IMR-90 (cell line): ENCODE measurements around the gene ANKRD16. TPM values are rescaled to one million over a fixed set of nuclear protein-coding genes. Genes with fewer than 3 reads are reported as not detected.

ENCODE experiments used
- ATAC-seq: fragments of 200-7000 bp; cut with Tn5 transposase; 2 replicates; pipeline ENCODE4 v1.9.1; 2020; ENCODE audit warnings: low read depth, mild to moderate bottlenecking, moderate library complexity
- BruUV-seq: library from RNA; stranded (reverse); fragments of 400-500 nt; replicated peaks from 2 replicates; lab custom pipeline; 2021; lab: Mats Ljungman, UMichigan
- CTCF ChIA-PET: fragments of 300-600 bp; formaldehyde crosslinking; extraction: SDS; loops from one replicate; lab custom pipeline; 2021; ENCODE audit warnings: antibody characterized with exemption; lab: Yijun Ruan, JAX
- POLR2A ChIA-PET: fragments of 300-600 bp; sonication (Branson Sonifier 250); formaldehyde crosslinking; loops from one replicate; lab custom pipeline; 2022; ENCODE audit warnings: antibody characterized with exemption; ENCODE audit not compliant: unreplicated experiment; lab: Charles Lee
- DNase-seq: peaks from one replicate; pipeline ENCODE4 v3.0.0; 2013
- H2AFZ ChIP-seq: replicated peaks from 2 replicates; pipeline ENCODE3; 2013; ENCODE audit warnings: low read length, mild to moderate bottlenecking; ENCODE audit not compliant: poor library complexity
- H2AK5ac ChIP-seq: 2 replicates; pipeline ENCODE4 v1.6.1; 2013; ENCODE audit warnings: low read depth, low read length, inconsistent platforms
- H2AK9ac ChIP-seq: replicated peaks from 2 replicates; pipeline ENCODE3; 2013; ENCODE audit warnings: mild to moderate bottlenecking, low read depth, low read length, moderate library complexity; ENCODE audit not compliant: poor library complexity
- H2BK120ac ChIP-seq: 2 replicates; pipeline ENCODE4 v1.6.1; 2013; ENCODE audit warnings: low read depth, low read length, inconsistent platforms
- H2BK15ac ChIP-seq: 3 replicates; pipeline ENCODE4 v1.6.1; 2013; ENCODE audit warnings: low read depth, low read length, inconsistent platforms
- H2BK20ac ChIP-seq: 2 replicates; pipeline ENCODE4 v1.6.1; 2013; ENCODE audit warnings: low read depth, mild to moderate bottlenecking, inconsistent platforms, low read length, moderate library complexity
- H2BK5ac ChIP-seq: 2 replicates; pipeline ENCODE4 v1.6.1; 2013; ENCODE audit warnings: mild to moderate bottlenecking, low read depth, low read length, inconsistent platforms; ENCODE audit not compliant: poor library complexity, severe bottlenecking
- H3K14ac ChIP-seq: replicated peaks from 2 replicates; pipeline ENCODE4 v1.6.1; 2013; ENCODE audit warnings: low read depth, low read length, inconsistent platforms
- H3K18ac ChIP-seq: 2 replicates; pipeline ENCODE4 v1.6.1; 2013; ENCODE audit warnings: low read depth, low read length, control low read depth
- H3K23ac ChIP-seq: 2 replicates; pipeline ENCODE4 v1.6.1; 2013; ENCODE audit warnings: low read depth, low read length, inconsistent platforms
- H3K27ac ChIP-seq: 2 replicates; pipeline ENCODE4 v1.5.1; 2013; ENCODE audit warnings: mild to moderate bottlenecking, control low read depth, low read length; ENCODE audit not compliant: insufficient read depth
- H3K27me3 ChIP-seq: 2 replicates; pipeline ENCODE4 v1.6.1; 2013; ENCODE audit warnings: low read length; ENCODE audit not compliant: control insufficient read depth, insufficient read depth
- H3K36me3 ChIP-seq: 2 replicates; pipeline ENCODE4 v1.6.1; 2013; ENCODE audit warnings: low read length, mixed read lengths; ENCODE audit not compliant: control insufficient read depth, insufficient read depth
- H3K4ac ChIP-seq: 2 replicates; pipeline ENCODE4 v1.6.1; 2013; ENCODE audit warnings: low read depth, low read length, inconsistent platforms
- H3K4me1 ChIP-seq: 2 replicates; pipeline ENCODE4 v1.6.1; 2013; ENCODE audit warnings: low read length, mixed read lengths; ENCODE audit not compliant: control insufficient read depth, insufficient read depth
- H3K4me2 ChIP-seq: 2 replicates; pipeline ENCODE4 v1.6.1; 2013; ENCODE audit warnings: low read depth, mild to moderate bottlenecking, control low read depth, low read length, moderate library complexity
- H3K4me3 ChIP-seq: 2 replicates; pipeline ENCODE4 v1.5.1; 2013; ENCODE audit warnings: low read depth, mild to moderate bottlenecking, control low read depth, low read length, moderate library complexity; ENCODE audit not compliant: insufficient read depth
- H3K56ac ChIP-seq: 2 replicates; pipeline ENCODE4 v1.6.1; 2013; ENCODE audit warnings: low read length, inconsistent platforms; ENCODE audit not compliant: insufficient read depth; ENCODE audit errors: extremely low read depth
- H3K79me1 ChIP-seq, 2 experiments: 2 replicates each; pipeline ENCODE4 v1.6.1; 2013; ENCODE audit warnings: low read length in 2 of 2, inconsistent platforms in 1 of 2, low read depth in 1 of 2
- H3K9ac ChIP-seq: 2 replicates; pipeline ENCODE4 v1.6.1; 2013; ENCODE audit warnings: low read depth, low read length, control low read depth
- H3K9me1 ChIP-seq: 2 replicates; pipeline ENCODE4 v1.6.1; 2013; ENCODE audit warnings: low read length, inconsistent platforms; ENCODE audit not compliant: insufficient read depth
- H3K9me3 ChIP-seq: 2 replicates; pipeline ENCODE4 v1.6.1; 2013; ENCODE audit warnings: low read length; ENCODE audit not compliant: control insufficient read depth, insufficient read depth
- H4K20me1 ChIP-seq: 2 replicates; pipeline ENCODE4 v1.6.1; 2013; ENCODE audit warnings: low read length, inconsistent platforms; ENCODE audit not compliant: insufficient read depth
- H4K5ac ChIP-seq: 2 replicates; pipeline ENCODE4 v1.6.1; 2013; ENCODE audit warnings: mild to moderate bottlenecking, low read depth, low read length, control low read depth
- H4K8ac ChIP-seq, 2 experiments: 2 replicates each; pipeline ENCODE4 v1.6.1; 2013; ENCODE audit warnings: low read depth in 2 of 2, low read length in 2 of 2, control low read depth in 1 of 2, inconsistent platforms in 1 of 2
- H4K91ac ChIP-seq: 2 replicates; pipeline ENCODE4 v1.6.1; 2013; ENCODE audit warnings: low read depth, low read length, inconsistent platforms; ENCODE audit not compliant: insufficient read depth
- BHLHE40 ChIP-seq: fragments of 150-350 bp; IDR thresholded peaks from 2 replicates; pipeline ENCODE4 v1.6.1; 2016; ENCODE audit warnings: mild to moderate bottlenecking, low read depth, low read length
- CEBPB ChIP-seq: IDR thresholded peaks from 2 replicates; pipeline ENCODE4 v1.6.1; 2012; ENCODE audit warnings: low read depth, low read length, improper control_type of control experiment
- CHD1 ChIP-seq: IDR thresholded peaks from 2 replicates; pipeline ENCODE4 v1.6.1; 2012; ENCODE audit warnings: low read depth, low read length, improper control_type of control experiment
- FOS ChIP-seq: fragments of 150-350 bp; IDR thresholded peaks from 2 replicates; pipeline ENCODE4 v1.6.1; 2016; ENCODE audit warnings: low read depth, low read length
- MAFK ChIP-seq: IDR thresholded peaks from 2 replicates; pipeline ENCODE4 v1.6.1; 2012; ENCODE audit warnings: low read depth, low read length, improper control_type of control experiment
- NFE2L2 ChIP-seq: fragments of 150-350 bp; IDR thresholded peaks from 2 replicates; pipeline ENCODE4 v1.6.1; 2016; ENCODE audit warnings: low read depth, mild to moderate bottlenecking, low read length
- POLR2A ChIP-seq: IDR thresholded peaks from 2 replicates; pipeline ENCODE4 v1.6.1; 2012; ENCODE audit warnings: mild to moderate bottlenecking, low read depth, low read length
- RFX5 ChIP-seq: IDR thresholded peaks from 2 replicates; pipeline ENCODE4 v1.8.0; 2012; ENCODE audit warnings: low read depth, mild to moderate bottlenecking, low read length, moderate library complexity
- SMC3 ChIP-seq: fragments of 150-350 bp; IDR thresholded peaks from 2 replicates; pipeline ENCODE4 v1.6.1; 2016; ENCODE audit warnings: low read depth, mild to moderate bottlenecking, antibody characterized with exemption, low read length, moderate library complexity
- WGBS, 2 experiments: methylation state at CpG; one replicate each; pipeline versions ENCODE4 v1.1.5 to v1.1.7; 2013; ENCODE audit warnings: missing lambda C conversion rate in 2 of 2; ENCODE audit not compliant: insufficient read length in 1 of 2; ENCODE audit errors: extremely low coverage in 2 of 2; 5-methylcytosine and 5-hydroxymethylcytosine counted together
- dilution Hi-C: fragments of 300-500 bp; cut with HindIII; formaldehyde crosslinking; loops from one replicate; pipeline ENCODE4 v1.14.3; 2018; ENCODE audit warnings: low sequenced_read_pairs; ENCODE audit not compliant: unreplicated experiment
- in situ Hi-C: fragments of 300-500 bp; cut with MboI; formaldehyde crosslinking; loops from 3 replicates; pipeline ENCODE4 v1.14.3; 2019; ENCODE audit warnings: low sequenced_read_pairs, inconsistent platforms, mixed read lengths
- intact Hi-C: fragments of 100-400 bp; cut with micrococcal nuclease; formaldehyde crosslinking; loops from 2 replicates; pipeline ENCODE4 v1.10.0; 2022
- polyA plus RNA-seq, 3 experiments: library from polyadenylated mRNA; depleted of rRNA; stranded (reverse); fragments of >200 nt; gene quantifications; 2 replicates each; pipeline ENCODE4 v1.2.3, GENCODE V29; 2012; ENCODE audit warnings: low replicate concordance in 1 of 3
- total RNA-seq: library from RNA; depleted of rRNA; stranded (reverse); fragments of >200 nt; gene quantifications from 2 replicates; pipeline ENCODE4 v1.2.3, GENCODE V29; 2012
- TF ChIP-seq, protein P1 (sequence below): fragments of 150-350 bp; IDR thresholded peaks from 2 replicates; pipeline ENCODE4 v1.6.1; 2016; ENCODE audit warnings: low read depth, mild to moderate bottlenecking, low read length, moderate library complexity, borderline replicate concordance
- TF ChIP-seq, protein P2 (sequence below): fragments of 150-350 bp; IDR thresholded peaks from 2 replicates; pipeline ENCODE4 v1.6.1; 2017; ENCODE audit warnings: mild to moderate bottlenecking, antibody characterized with exemption, low read length, low read depth

ANKRD16 gene
- total and polyA plus RNA-seq, 2 of the 4 experiments (the other 2 are of a cell fraction): 5.1 to 5.7 TPM

DNA sequence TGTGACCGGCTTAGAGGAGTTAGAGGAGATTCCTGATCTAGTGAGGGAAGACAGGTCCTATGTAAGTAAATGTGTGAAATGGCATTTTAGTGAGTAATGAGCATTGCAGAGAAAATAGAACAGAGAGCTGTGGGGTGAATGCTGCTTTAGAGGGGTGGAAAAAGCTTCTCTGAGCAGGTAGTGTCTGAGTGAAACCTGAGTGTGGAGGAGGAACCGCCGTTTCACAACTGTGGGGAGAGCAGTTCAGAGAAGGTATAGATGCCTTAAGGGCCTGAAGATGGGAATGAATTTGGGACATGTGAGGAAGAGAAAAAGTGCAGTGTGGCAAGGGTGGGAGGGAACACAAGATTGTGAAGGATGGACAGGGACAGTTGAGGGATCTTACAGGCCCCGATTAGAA, 22.0 kb upstream of the ANKRD16 start:
- Histone ChIP-seq H2AK9ac (no peak overlapping the region), H3K36me3 (peaks cover 64% of the 10 kb centered on the region)
- POLR2A ChIA-PET: no interaction called here

More for the DNA sequence above, 22.0 kb upstream of the ANKRD16 start:
- H3K79me1 ChIP-seq: peaks cover 7 to 59% of the 10 kb centered on the region in 2 experiments
- H4K91ac ChIP-seq: no peak overlapping the region
- no peak overlapping the region for H2AK5ac ChIP-seq
- 0 out of 2 replicates have a peak, but pooled peaks cover 3% of the 10 kb centered on the region for H4K20me1 ChIP-seq
- WGBS, 2 experiments: 93% methylated on average over 3 of the region's 4 CpGs; no CpG with 5 or more reads in 1 of the 2 experiments
- no peak overlapping the region for H3K4me2 ChIP-seq
- H3K9ac ChIP-seq: no peak overlapping the region
- no peak overlapping the region for H3K27ac ChIP-seq
- H3K4ac ChIP-seq: no peak overlapping the region
- H4K5ac ChIP-seq: no peak overlapping the region
- no peak overlapping the region for H4K8ac ChIP-seq
- H2BK5ac ChIP-seq: no peak overlapping the region
- H3K56ac ChIP-seq: no peak overlapping the region
- CTCF ChIA-PET: no interaction called here
- H2AFZ ChIP-seq: no peak overlapping the region
- H3K4me1 ChIP-seq: no peaks in the 10 kb centered on the region
- in situ Hi-C loops: no loop called here
- ATAC-seq: no peak
- intact Hi-C loops: no loop called here
- TF ChIP-seq RFX5 (no peak), FOS (no peak), SMC3 (no peak), MAFK (no peak), BHLHE40 (no peak), CEBPB (no peak), POLR2A (no peak), CHD1 (no peak), NFE2L2 (no peak)
- TF ChIP-seq, protein P1, sequence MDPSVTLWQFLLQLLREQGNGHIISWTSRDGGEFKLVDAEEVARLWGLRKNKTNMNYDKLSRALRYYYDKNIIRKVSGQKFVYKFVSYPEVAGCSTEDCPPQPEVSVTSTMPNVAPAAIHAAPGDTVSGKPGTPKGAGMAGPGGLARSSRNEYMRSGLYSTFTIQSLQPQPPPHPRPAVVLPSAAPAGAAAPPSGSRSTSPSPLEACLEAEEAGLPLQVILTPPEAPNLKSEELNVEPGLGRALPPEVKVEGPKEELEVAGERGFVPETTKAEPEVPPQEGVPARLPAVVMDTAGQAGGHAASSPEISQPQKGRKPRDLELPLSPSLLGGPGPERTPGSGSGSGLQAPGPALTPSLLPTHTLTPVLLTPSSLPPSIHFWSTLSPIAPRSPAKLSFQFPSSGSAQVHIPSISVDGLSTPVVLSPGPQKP: no peak
- TF ChIP-seq, protein P2, sequence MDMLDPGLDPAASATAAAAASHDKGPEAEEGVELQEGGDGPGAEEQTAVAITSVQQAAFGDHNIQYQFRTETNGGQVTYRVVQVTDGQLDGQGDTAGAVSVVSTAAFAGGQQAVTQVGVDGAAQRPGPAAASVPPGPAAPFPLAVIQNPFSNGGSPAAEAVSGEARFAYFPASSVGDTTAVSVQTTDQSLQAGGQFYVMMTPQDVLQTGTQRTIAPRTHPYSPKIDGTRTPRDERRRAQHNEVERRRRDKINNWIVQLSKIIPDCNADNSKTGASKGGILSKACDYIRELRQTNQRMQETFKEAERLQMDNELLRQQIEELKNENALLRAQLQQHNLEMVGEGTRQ: no peak
- no peak for DNase-seq
- no peak overlapping the region for H3K14ac ChIP-seq
- H3K4me3 ChIP-seq: no peak overlapping the region
- no TSS peak for BruUV-seq
- H2BK120ac ChIP-seq: no peak overlapping the region
- no peak overlapping the region for H3K23ac ChIP-seq
- no peaks in the 10 kb centered on the region for H3K27me3 ChIP-seq
- peaks cover 20% of the 10 kb centered on the region; the same call in 1 of the 2 replicates for H3K9me1 ChIP-seq
- no peak overlapping the region for H3K18ac ChIP-seq
- H2BK15ac ChIP-seq: no peak overlapping the region
- dilution Hi-C loops: no loop called here
- H3K9me3 ChIP-seq: no peaks in the 10 kb centered on the region
- no peak overlapping the region for H2BK20ac ChIP-seq
